H1 (cell line): ENCODE results near the gene SLC35F5. TPM values are rescaled to one million over a fixed set of nuclear protein-coding genes. Genes with fewer than 3 reads are reported as not detected.

Experiments used
- SIN3A ChIP-seq, 2 experiments: IDR thresholded peaks in 1 of 2; conservative IDR thresholded peaks in 1 of 2; 2 replicates each; pipeline ENCODE4 v1.6.1; 2011 to 2012; ENCODE audit warnings: low read length in 2 of 2, improper control_type of control experiment in 1 of 2, low read depth in 1 of 2, mild to moderate bottlenecking in 1 of 2
- polyA plus RNA-seq, 7 experiments: library from polyadenylated mRNA; depleted of rRNA in 3 of 7; stranded (reverse) in 5 of 7; unstranded in 2 of 7; fragments of >200 nt in 5 of 7; fragments of 200-250 nt in 2 of 7; gene quantifications; 1 replicate in 5 of 7; 2 replicates in 1 of 7; 4 replicates in 1 of 7; pipeline versions ENCODE4 v1.2.1 to v1.2.3, GENCODE V29; 2011 to 2013; ENCODE audit warnings: missing spikeins in 2 of 7, mixed read lengths in 2 of 7
- total RNA-seq: library from RNA; stranded (reverse); fragmentation: NEBNext Ultra II Directional; extraction: Animal tissue kit (Norgen Biotek cat#: 25700); gene quantifications from 2 replicates; pipeline ENCODE4 v1.2.1, GENCODE V29; 2021

SLC35F5 gene
- total and polyA plus RNA-seq, 2 of the 8 experiments (the other 6 are each of a cell fraction or from before 2014, with no cell fraction given): 11.8 to 22.2 TPM

GRCh38 chr2:113756355-113757137, at the start of gene SLC35F5 (continued):
- peak; percentile 30 to 54; a peak in 2 of 4 replicates for TF ChIP-seq SIN3A (conservative IDR thresholded peaks at IDR 0.05 in 1 of 2, IDR thresholded peaks at IDR 0.05 in 1 of 2; ENCODE audit: low read depth in 1 of 2, low read length in 2 of 2)
